ENCODE measurements around the gene RANBP17.

Gene RANBP17

DNA sequence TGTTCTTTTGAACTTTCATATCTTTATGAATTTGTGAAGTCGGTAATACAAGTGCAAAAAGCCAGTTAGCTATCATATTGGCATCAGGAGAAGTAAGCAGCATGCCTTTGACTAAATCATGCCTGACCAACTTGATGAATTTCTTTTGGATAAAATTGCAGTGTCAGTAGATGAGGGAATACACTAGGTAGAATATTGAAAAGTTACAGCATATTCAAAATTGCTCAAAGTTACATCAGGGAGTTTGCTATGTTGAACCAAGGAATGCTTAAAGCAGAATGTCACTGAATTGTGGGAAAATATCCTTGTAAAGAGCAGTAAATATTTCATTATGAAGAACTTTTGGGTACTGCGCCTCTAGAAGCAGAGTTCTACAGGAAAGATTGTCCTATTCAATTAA, 360.1 kb downstream of the RANBP17 start:
- Histone ChIP-seq H3K27me3 (no peaks in the 10 kb centered on the region), H3K4me3 (no peak overlapping the region), H3K4me2 (no peak overlapping the region), H3K36me3 (no peaks in the 10 kb centered on the region), H3K27ac (no peak overlapping the region), H3K9me3 (replicated peaks in 1 of 11) (no peaks in the 10 kb centered on the region), H3K9ac (no peak overlapping the region), H3K4me1 (peaks cover 7 to 14% (median 10%) of the 10 kb centered on the region in 10 experiments), H4K20me1 (no peaks in the 10 kb centered on the region)
- no peak for TF ChIP-seq Cebpa-rat (IDR thresholded peaks at IDR 0.05)

- TF ChIP-seq Cebpa-rat (IDR thresholded peaks at IDR 0.05) = no peak
- no peak overlapping the region for H3K9ac ChIP-seq
- H3K27ac ChIP-seq = peak overlapping the region in 2 of 11 experiments; percentile 4 to 15; a peak in 1 of 22 replicates
- no peaks in the 10 kb centered on the region for H4K20me1 ChIP-seq
- no peaks in the 10 kb centered on the region for H3K36me3 ChIP-seq
- no peaks in the 10 kb centered on the region for H3K9me3 ChIP-seq (replicated peaks in 1 of 11)
- H3K4me3 ChIP-seq = no peak overlapping the region
- H3K27me3 ChIP-seq = no peaks in the 10 kb centered on the region
- peaks cover 7 to 14% (median 10%) of the 10 kb centered on the region in 10 experiments for H3K4me1 ChIP-seq
- peak overlapping the region; percentile 5 to 48 (median 35); a peak in 17 of 22 replicates for H3K4me2 ChIP-seq
These were observed 362.1 kb downstream of the RANBP17 start for GRCh38 chr5:171223927-171224326.

- Histone ChIP-seq H3K9me3 (replicated peaks in 1 of 11) (no peaks in the 10 kb centered on the region), H3K27ac (no peak overlapping the region), H3K9ac (no peak overlapping the region), H3K4me1 (peaks cover 7 to 14% (median 10%) of the 10 kb centered on the region in 10 experiments), H3K36me3 (no peaks in the 10 kb centered on the region), H4K20me1 (no peaks in the 10 kb centered on the region), H3K27me3 (no peaks in the 10 kb centered on the region), H3K4me3 (no peak overlapping the region), H3K4me2 (no peak overlapping the region)
- TF ChIP-seq Cebpa-rat (IDR thresholded peaks at IDR 0.05) = no peak
These were observed 364.4 kb downstream of the RANBP17 start for GRCh38 chr5:171226096-171226754.

GRCh38 chr5:171226864-171227263, 365.0 kb downstream of the RANBP17 start:
- Histone ChIP-seq H3K9me3 (replicated peaks in 1 of 11) (no peaks in the 10 kb centered on the region), H3K36me3 (no peaks in the 10 kb centered on the region), H3K27me3 (no peaks in the 10 kb centered on the region), H3K4me1 (peaks cover 7 to 14% (median 10%) of the 10 kb centered on the region in 10 experiments), H3K9ac (no peak overlapping the region), H3K27ac (no peak overlapping the region), H3K4me3 (no peak overlapping the region), H3K4me2 (no peak overlapping the region), H4K20me1 (no peaks in the 10 kb centered on the region)
- TF ChIP-seq Cebpa-rat (IDR thresholded peaks at IDR 0.05) = no peak

- no peak for TF ChIP-seq Cebpa-rat (IDR thresholded peaks at IDR 0.05)
- Histone ChIP-seq H3K9me3 (replicated peaks in 1 of 11) (no peaks in the 10 kb centered on the region), H3K9ac (no peak overlapping the region)
These were observed 374.8 kb downstream of the RANBP17 start for GRCh38 chr5:171236651-171237050.

GRCh38 chr5:171242521-171242920, 380.7 kb downstream of the RANBP17 start:
- H4K20me1 ChIP-seq = no peaks in the 10 kb centered on the region
- no peak overlapping the region for H3K27ac ChIP-seq
- no peaks in the 10 kb centered on the region for H3K4me1 ChIP-seq
- H3K36me3 ChIP-seq = no peaks in the 10 kb centered on the region
- no peak for TF ChIP-seq Cebpa-rat (IDR thresholded peaks at IDR 0.05)
- no peak overlapping the region for H3K9ac ChIP-seq
- H3K4me3 ChIP-seq = no peak overlapping the region
- H3K4me2 ChIP-seq = no peak overlapping the region
- peaks cover 0 to 14% (median 9%) of the 10 kb centered on the region in 11 experiments; a peak in 15 of 22 replicates for H3K9me3 ChIP-seq (replicated peaks in 1 of 11)
- no peaks in the 10 kb centered on the region for H3K27me3 ChIP-seq

More at GRCh38 chr5:171236651-171237050, 374.8 kb downstream of the RANBP17 start:
- Histone ChIP-seq H3K4me2 (no peak overlapping the region), H3K36me3 (no peaks in the 10 kb centered on the region), H4K20me1 (no peaks in the 10 kb centered on the region), H3K4me3 (no peak overlapping the region), H3K4me1 (no peaks in the 10 kb centered on the region), H3K27me3 (no peaks in the 10 kb centered on the region), H3K27ac (no peak overlapping the region)

DNA sequence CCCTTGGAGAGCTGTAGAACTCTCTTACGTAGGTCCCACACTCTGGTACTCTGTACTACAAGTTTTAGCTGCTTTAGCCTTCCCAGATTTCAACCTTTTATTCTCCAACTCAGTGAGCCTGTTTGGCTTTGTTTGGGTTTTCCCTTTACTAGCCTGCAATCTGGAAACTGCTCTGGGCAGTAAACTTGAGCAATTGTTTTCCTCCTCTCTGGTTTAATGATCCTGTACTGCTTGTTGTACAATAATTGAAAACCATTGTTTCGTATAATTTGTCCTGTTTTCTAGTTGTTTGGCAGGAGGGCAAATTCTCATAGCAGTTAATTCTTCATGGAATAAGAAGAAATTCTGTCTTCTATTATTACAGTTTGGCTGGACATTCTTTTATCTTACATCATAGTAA, 384.4 kb downstream of the RANBP17 start:
- Histone ChIP-seq H3K4me3 (no peak overlapping the region), H3K4me2 (no peak overlapping the region), H3K9ac (no peak overlapping the region), H3K36me3 (no peaks in the 10 kb centered on the region), H3K9me3 (replicated peaks in 1 of 11) (peaks cover 30 to 48% (median 39%) of the 10 kb centered on the region in 11 experiments), H3K27me3 (no peaks in the 10 kb centered on the region), H3K4me1 (no peaks in the 10 kb centered on the region), H3K27ac (no peak overlapping the region), H4K20me1 (no peaks in the 10 kb centered on the region)
- no peak for TF ChIP-seq Cebpa-rat (IDR thresholded peaks at IDR 0.05)

- no peaks in the 10 kb centered on the region for H3K27me3 ChIP-seq
- H3K9me3 ChIP-seq (replicated peaks in 1 of 11) = peaks cover 30 to 54% (median 40%) of the 10 kb centered on the region in 11 experiments
- H3K4me1 ChIP-seq = no peaks in the 10 kb centered on the region
- TF ChIP-seq Cebpa-rat (IDR thresholded peaks at IDR 0.05) = no peak
- no peaks in the 10 kb centered on the region for H3K36me3 ChIP-seq
- H3K4me3 ChIP-seq = no peak overlapping the region
- no peaks in the 10 kb centered on the region for H4K20me1 ChIP-seq
- no peak overlapping the region for H3K27ac ChIP-seq
- no peak overlapping the region for H3K4me2 ChIP-seq
- no peak overlapping the region for H3K9ac ChIP-seq
These were observed 387.6 kb downstream of the RANBP17 start for GRCh38 chr5:171249460-171249859.

GRCh38 chr5:171250738-171251137, 388.9 kb downstream of the RANBP17 start:
- Histone ChIP-seq H3K4me1 (no peaks in the 10 kb centered on the region), H3K4me3 (no peak overlapping the region), H3K4me2 (no peak overlapping the region), H4K20me1 (no peaks in the 10 kb centered on the region), H3K27ac (no peak overlapping the region), H3K9me3 (replicated peaks in 1 of 11) (peaks cover 30 to 48% (median 34%) of the 10 kb centered on the region in 11 experiments), H3K9ac (no peak overlapping the region), H3K27me3 (no peaks in the 10 kb centered on the region), H3K36me3 (no peaks in the 10 kb centered on the region)
- no peak for TF ChIP-seq Cebpa-rat (IDR thresholded peaks at IDR 0.05)

- Histone ChIP-seq H3K4me3 (no peak overlapping the region), H3K9ac (no peak overlapping the region), H4K20me1 (no peaks in the 10 kb centered on the region), H3K9me3 (replicated peaks in 1 of 11) (peaks cover 30 to 47% (median 34%) of the 10 kb centered on the region in 11 experiments), H3K4me2 (no peak overlapping the region), H3K36me3 (no peaks in the 10 kb centered on the region), H3K27ac (no peak overlapping the region), H3K27me3 (no peaks in the 10 kb centered on the region), H3K4me1 (no peaks in the 10 kb centered on the region)
- no peak for TF ChIP-seq Cebpa-rat (IDR thresholded peaks at IDR 0.05)
These were observed 389.7 kb downstream of the RANBP17 start for GRCh38 chr5:171251519-171251918.

All from BLaER1 treated with 17β-estradiol and CSF1 and Interleukin-3, amounts not matched to agents 10 nM and 100 nM (cell line).